Trophoblast cell (in vitro differentiated cells and primary cell): ENCODE data around the gene SEC63.
A peak's percentile ranks its signal among the peaks of the same experiment; 100 is the strongest.
"Not testable (repeated sequence)": the region's sequence is repeated elsewhere in the genome, so short reads cannot be mapped to it uniquely, and the experiment has no call there.

Source experiments
- DNase-seq, 2 donors: peaks; one replicate each; pipeline ENCODE4 v3.0.0-alpha.2; 2016
- H2AFZ ChIP-seq: 2 replicates; pipeline ENCODE4 v1.6.1; 2013; ENCODE audit warnings: low read length, moderate library complexity, mild to moderate bottlenecking; ENCODE audit not compliant: insufficient read depth, poor library complexity
- H2AK5ac ChIP-seq: 2 replicates; pipeline ENCODE4 v1.6.1; 2013; ENCODE audit warnings: mild to moderate bottlenecking, low read length
- H2BK120ac ChIP-seq: 2 replicates; pipeline ENCODE4 v1.6.1; 2013; ENCODE audit warnings: low read length, mild to moderate bottlenecking, moderate library complexity; ENCODE audit not compliant: insufficient read depth, poor library complexity
- H2BK12ac ChIP-seq: 2 replicates; pipeline ENCODE4 v1.6.1; 2013; ENCODE audit warnings: mild to moderate bottlenecking, low read length, moderate library complexity
- H2BK5ac ChIP-seq: 2 replicates; pipeline ENCODE4 v1.6.1; 2013; ENCODE audit warnings: low read length, low read depth, moderate library complexity, mild to moderate bottlenecking; ENCODE audit not compliant: poor library complexity
- H3K14ac ChIP-seq: 2 replicates; pipeline ENCODE4 v1.6.1; 2013; ENCODE audit warnings: mild to moderate bottlenecking, low read length
- H3K18ac ChIP-seq: 2 replicates; pipeline ENCODE4 v1.6.1; 2013; ENCODE audit warnings: mild to moderate bottlenecking, low read length
- H3K23ac ChIP-seq: 2 replicates; pipeline ENCODE4 v1.6.1; 2013; ENCODE audit warnings: low read length
- H3K27ac ChIP-seq: 2 replicates; pipeline ENCODE4 v1.5.1; 2013; ENCODE audit warnings: low read depth, mild to moderate bottlenecking, inconsistent platforms, low read length, moderate library complexity
- H3K27me3 ChIP-seq: 2 replicates; pipeline ENCODE4 v1.6.1; 2013; ENCODE audit warnings: inconsistent platforms, mild to moderate bottlenecking, low read length, moderate library complexity; ENCODE audit not compliant: insufficient read depth
- H3K36me3 ChIP-seq, 2 experiments: 1 replicate in 1 of 2; 2 replicates in 1 of 2; pipeline ENCODE4 v1.6.1; 2013; ENCODE audit warnings: low read length in 2 of 2, mild to moderate bottlenecking in 2 of 2, moderate library complexity in 1 of 2; ENCODE audit not compliant: insufficient read depth in 2 of 2, control insufficient read depth in 1 of 2
- H3K4ac ChIP-seq: 2 replicates; pipeline ENCODE4 v1.6.1; 2013; ENCODE audit warnings: low read depth, mild to moderate bottlenecking, low read length, moderate library complexity
- H3K4me1 ChIP-seq, 2 experiments: 1 replicate in 1 of 2; 2 replicates in 1 of 2; pipeline ENCODE4 v1.6.1; 2013; ENCODE audit warnings: low read length in 2 of 2, mild to moderate bottlenecking in 2 of 2, moderate library complexity in 1 of 2; ENCODE audit not compliant: insufficient read depth in 2 of 2, control insufficient read depth in 1 of 2
- H3K4me2 ChIP-seq: 2 replicates; pipeline ENCODE4 v1.6.1; 2013; ENCODE audit warnings: inconsistent platforms, mild to moderate bottlenecking, low read length, moderate library complexity
- H3K4me3 ChIP-seq: 2 replicates; pipeline ENCODE4 v1.5.1; 2013; ENCODE audit warnings: mild to moderate bottlenecking, low read depth, low read length, inconsistent platforms
- H3K79me1 ChIP-seq: one replicate; pipeline ENCODE4 v1.6.1; 2013; ENCODE audit warnings: low read length
- H3K79me2 ChIP-seq: 2 replicates; pipeline ENCODE4 v1.6.1; 2013; ENCODE audit warnings: low read length, mild to moderate bottlenecking; ENCODE audit not compliant: control insufficient read depth, insufficient read depth, poor library complexity
- H3K9ac ChIP-seq: 2 replicates; pipeline ENCODE4 v1.6.1; 2013; ENCODE audit warnings: mild to moderate bottlenecking, low read length
- H3K9me3 ChIP-seq: 2 replicates; pipeline ENCODE4 v1.6.1; 2013; ENCODE audit warnings: low read depth, mild to moderate bottlenecking, control low read depth, inconsistent platforms, low read length; ENCODE audit not compliant: insufficient read depth
- H4K12ac ChIP-seq: 2 replicates; pipeline ENCODE4 v1.6.1; 2013; ENCODE audit warnings: low read depth, mild to moderate bottlenecking, low read length, moderate library complexity
- H4K8ac ChIP-seq: 2 replicates; pipeline ENCODE4 v1.6.1; 2013; ENCODE audit warnings: low read depth, mild to moderate bottlenecking, low read length, moderate library complexity
- H4K91ac ChIP-seq: one replicate; pipeline ENCODE4 v1.6.1; 2013; ENCODE audit warnings: low read depth, mild to moderate bottlenecking, low read length, moderate library complexity
- WGBS: extraction: QIAGEN DNeasy Blood & Tissue Kit; methylation state at CpG from one replicate; pipeline ENCODE4 v1.1.7; 2013; ENCODE audit warnings: missing lambda C conversion rate; ENCODE audit not compliant: insufficient read length, insufficient coverage; ENCODE audit errors: extremely low coverage; 5-methylcytosine and 5-hydroxymethylcytosine counted together

SEC63 gene

DNA sequence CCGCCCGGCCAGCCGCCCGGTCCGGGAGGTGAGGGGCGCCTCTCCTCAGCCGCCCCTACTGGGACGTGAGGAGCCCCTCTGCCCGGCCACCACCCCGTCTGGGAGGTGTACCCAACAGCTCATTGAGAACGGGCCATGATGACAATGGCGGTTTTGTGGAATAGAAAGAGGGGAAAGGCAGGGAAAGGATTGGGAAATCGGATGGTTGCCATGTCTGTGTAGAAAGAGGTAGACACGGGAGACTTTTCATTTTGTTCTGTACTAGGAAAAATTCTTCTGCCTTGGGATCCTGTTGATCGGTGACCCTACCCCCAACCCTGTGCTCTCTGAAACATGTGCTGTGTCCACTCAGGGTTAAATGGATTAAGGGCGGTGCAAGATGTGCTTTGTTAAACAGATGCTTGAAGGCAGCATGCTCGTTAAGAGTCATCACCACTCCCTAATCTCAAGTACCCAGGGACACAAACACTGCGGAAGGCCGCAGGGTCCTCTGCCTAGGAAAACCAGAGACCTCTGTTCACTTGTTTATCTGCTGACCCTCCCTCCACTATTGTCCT, 4.1 kb downstream of the SEC63 start:
- H3K9ac ChIP-seq, H3K27me3 ChIP-seq, H3K9me3 ChIP-seq, H3K27ac ChIP-seq, H3K36me3 ChIP-seq, H3K4me1 ChIP-seq, H3K14ac ChIP-seq, H2BK12ac ChIP-seq, H4K91ac ChIP-seq, H3K4ac ChIP-seq, H3K79me1 ChIP-seq, H3K4me3 ChIP-seq, H3K18ac ChIP-seq, H2BK120ac ChIP-seq, H3K23ac ChIP-seq, H3K4me2 ChIP-seq, H2AK5ac ChIP-seq, DNase-seq, H4K12ac ChIP-seq, H4K8ac ChIP-seq, H2BK5ac ChIP-seq, H2AFZ ChIP-seq: not testable (repeated sequence)
- H3K79me2 ChIP-seq = peaks cover 24% of the 10 kb centered on the region
- no CpG with 5 or more reads among the region's 19 CpGs for WGBS

GRCh38 chr6:107943626-107944439, 14.2 kb downstream of the SEC63 start:
- H3K4ac ChIP-seq = no peak overlapping the region
- peaks cover 0 to 2% of the 10 kb centered on the region in 2 experiments for H3K36me3 ChIP-seq
- no peak overlapping the region for H3K23ac ChIP-seq
- no peaks in the 10 kb centered on the region for H3K9me3 ChIP-seq
- no peak overlapping the region for H3K4me3 ChIP-seq
- no peak overlapping the region for H2AFZ ChIP-seq
- no peak overlapping the region for H3K18ac ChIP-seq
- H4K8ac ChIP-seq = no peak overlapping the region
- no CpG with 5 or more reads among the region's 6 CpGs for WGBS
- H4K91ac ChIP-seq = no peak overlapping the region
- no peaks in the 10 kb centered on the region for H3K27me3 ChIP-seq
- H3K79me2 ChIP-seq = peaks cover 12% of the 10 kb centered on the region
- H4K12ac ChIP-seq = no peak overlapping the region
- no peak overlapping the region for H2BK120ac ChIP-seq
- no peak overlapping the region for H3K14ac ChIP-seq
- H2BK5ac ChIP-seq = no peak overlapping the region
- no peak overlapping the region for H3K4me2 ChIP-seq
- H2BK12ac ChIP-seq = no peak overlapping the region
- no peaks in the 10 kb centered on the region for H3K79me1 ChIP-seq
- no peak overlapping the region for H2AK5ac ChIP-seq
- no peak for DNase-seq
- peak overlapping the region; percentile 4 for H3K27ac ChIP-seq
- H3K9ac ChIP-seq = no peak overlapping the region
- H3K4me1 ChIP-seq = no peaks in the 10 kb centered on the region

DNA sequence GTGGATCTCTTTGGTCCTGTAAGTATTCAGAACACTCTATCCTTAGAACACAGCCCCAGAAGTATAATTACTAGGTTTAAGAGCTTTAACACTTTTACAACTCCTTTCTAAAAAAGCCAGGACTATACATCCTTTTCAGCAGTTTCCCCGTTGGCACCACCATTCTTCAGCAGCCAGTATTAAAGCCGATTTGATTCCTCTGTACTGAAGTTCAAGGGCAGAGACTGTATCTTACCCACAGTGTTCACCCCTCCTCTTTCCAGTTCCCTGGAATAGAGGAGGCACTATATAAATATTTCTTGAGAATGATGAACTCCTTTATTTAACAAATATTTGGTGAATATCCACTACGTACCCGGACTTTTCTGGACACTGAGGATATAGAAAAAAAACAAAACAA, 15.9 kb downstream of the SEC63 start:
- DNase-seq = no peak

GRCh38 chr6:107941627-107942026, 16.4 kb downstream of the SEC63 start:
- no peak overlapping the region for H2AFZ ChIP-seq
- no CpG with 5 or more reads among the region's 6 CpGs for WGBS
- no peak for DNase-seq

More for the DNA sequence above, 15.9 kb downstream of the SEC63 start:
- Histone ChIP-seq H2AFZ (no peak overlapping the region), H3K27ac (no peak overlapping the region), H2BK5ac (no peak overlapping the region), H3K14ac (no peak overlapping the region), H3K4me1 (no peaks in the 10 kb centered on the region), H2BK12ac (no peak overlapping the region), H3K4me3 (no peak overlapping the region), H3K27me3 (no peaks in the 10 kb centered on the region), H3K4ac (no peak overlapping the region), H4K12ac (no peak overlapping the region), H3K9me3 (no peaks in the 10 kb centered on the region), H3K36me3 (peaks cover 0 to 2% of the 10 kb centered on the region in 2 experiments), H3K79me1 (no peaks in the 10 kb centered on the region), H2BK120ac (no peak overlapping the region), H3K23ac (no peak overlapping the region), H4K8ac (no peak overlapping the region), H3K4me2 (no peak overlapping the region), H4K91ac (no peak overlapping the region), H3K9ac (no peak overlapping the region), H2AK5ac (no peak overlapping the region), H3K79me2 (peaks cover 8% of the 10 kb centered on the region), H3K18ac (no peak overlapping the region)
- WGBS = no CpG with 5 or more reads among the region's 4 CpGs

More at GRCh38 chr6:107941627-107942026, 16.4 kb downstream of the SEC63 start:
- Histone ChIP-seq H3K9ac (no peak overlapping the region), H3K4me1 (no peaks in the 10 kb centered on the region), H3K27me3 (no peaks in the 10 kb centered on the region), H3K4ac (peak overlapping the region; percentile 83), H4K91ac (no peak overlapping the region), H3K18ac (no peak overlapping the region), H3K79me1 (no peaks in the 10 kb centered on the region), H3K36me3 (peaks cover 0 to 2% of the 10 kb centered on the region in 2 experiments), H2BK5ac (no peak overlapping the region), H3K23ac (no peak overlapping the region), H2AK5ac (no peak overlapping the region), H3K14ac (no peak overlapping the region), H3K27ac (no peak overlapping the region), H3K79me2 (peaks cover 8% of the 10 kb centered on the region), H4K12ac (no peak overlapping the region), H2BK120ac (no peak overlapping the region), H2BK12ac (no peak overlapping the region), H4K8ac (no peak overlapping the region), H3K9me3 (no peaks in the 10 kb centered on the region), H3K4me3 (no peak overlapping the region), H3K4me2 (no peak overlapping the region)
